ENCODE results near the gene OR14A16.

GRCh38 chr1:247812637-247813036 lies 11.3 kb downstream of the OR14A16 start:
- TF ChIP-seq EZH2 (IDR thresholded peaks at IDR 0.05; ENCODE audit: low read depth) (no peak), CTCF (conservative IDR thresholded peaks at IDR 0.05) (no peak)
